ENCODE measurements around the gene TMEM59L. TPM values are rescaled to one million over a fixed set of nuclear protein-coding genes. Genes with fewer than 3 reads are reported as not detected.

The TMEM59L gene
- total RNA-seq, 1 experiment from 2014 or later = 4.1 TPM

- in situ Hi-C loops (cut with HindIII; ENCODE audit: low sequenced_read_pairs) = no loop called here
- no peak for DNase-seq (ENCODE audit: low spot score)
Measured at GRCh38 chr19:18668252-18668631, 55.6 kb downstream of the TMEM59L start.

- no peak for DNase-seq (ENCODE audit: low spot score)
- in situ Hi-C loops (cut with HindIII; ENCODE audit: low sequenced_read_pairs) = no loop called here
Measured at GRCh38 chr19:18668744-18669523, 56.3 kb downstream of the TMEM59L start.

- DNase-seq (ENCODE audit: low spot score) = no peak
- in situ Hi-C loops (cut with HindIII; ENCODE audit: low sequenced_read_pairs) = no loop called here
Measured at GRCh38 chr19:18669524-18669817, 56.8 kb downstream of the TMEM59L start.

GRCh38 chr19:18669883-18670282 is 57.2 kb downstream of the TMEM59L start:
- in situ Hi-C loops (cut with HindIII; ENCODE audit: low sequenced_read_pairs) = no loop called here
- no peak for DNase-seq (ENCODE audit: low spot score)

GRCh38 chr19:18670312-18670711 is 57.6 kb downstream of the TMEM59L start:
- DNase-seq (ENCODE audit: low spot score) = no peak
- in situ Hi-C loops (cut with HindIII; ENCODE audit: low sequenced_read_pairs) = no loop called here

Other genes with a start within 250 kb of the TMEM59L start
- gene GDF15, start 226.7 kb upstream of the TMEM59L start, total RNA-seq (2014; rRNA removed; shearing (Covaris generic)) = 143 and 217 TPM in 2 replicates
- gene LRRC25, start 215.2 kb upstream of the TMEM59L start, total RNA-seq (2014; rRNA removed; shearing (Covaris generic)) = not detected in 2 replicates
- 272 and 351 TPM in 2 replicates for gene SSBP4, start 193.5 kb upstream of the TMEM59L start, total RNA-seq (2014; rRNA removed; shearing (Covaris generic))
- gene ISYNA1, start 174.7 kb upstream of the TMEM59L start, total RNA-seq (2014; rRNA removed; shearing (Covaris generic)) = 251 and 359 TPM in 2 replicates
- 15.9 and 16.0 TPM in 2 replicates for gene ELL, start 90.8 kb upstream of the TMEM59L start, total RNA-seq (2014; rRNA removed; shearing (Covaris generic))
- 404 and 484 TPM in 2 replicates for gene FKBP8, start 69.3 kb upstream of the TMEM59L start, total RNA-seq (2014; rRNA removed; shearing (Covaris generic))
- 84.9 and 95.9 TPM in 2 replicates for gene KXD1, start 55.0 kb upstream of the TMEM59L start, total RNA-seq (2014; rRNA removed; shearing (Covaris generic))
- gene UBA52, start 41.0 kb upstream of the TMEM59L start, total RNA-seq (2014; rRNA removed; shearing (Covaris generic)) = 833 and 855 TPM in 2 replicates
- 50.0 and 100 TPM in 2 replicates for gene REX1BD, start 24.1 kb upstream of the TMEM59L start, total RNA-seq (2014; rRNA removed; shearing (Covaris generic))
- gene CRLF1, start 6.1 kb upstream of the TMEM59L start, total RNA-seq (2014; rRNA removed; shearing (Covaris generic)) = 148 and 169 TPM in 2 replicates
- 5.0 and 8.3 TPM in 2 replicates for gene KLHL26, start 24.2 kb downstream of the TMEM59L start, total RNA-seq (2014; rRNA removed; shearing (Covaris generic))
- 2.1 and 2.7 TPM in 2 replicates for gene CRTC1, start 70.8 kb downstream of the TMEM59L start, total RNA-seq (2014; rRNA removed; shearing (Covaris generic))
- gene COMP, start 178.4 kb downstream of the TMEM59L start, total RNA-seq (2014; rRNA removed; shearing (Covaris generic)) = 0.49 and 0.54 TPM in 2 replicates
- gene UPF1, start 219.1 kb downstream of the TMEM59L start, total RNA-seq (2014; rRNA removed; shearing (Covaris generic)) = 104 and 111 TPM in 2 replicates